Measurements from ENCODE around the gene CAMK2G.

Gene CAMK2G

GRCh38 chr10:73915206-73915851 lies 41.0 kb upstream of the CAMK2G start:
- FAIRE-seq (no peak), DNase-seq (ENCODE audit: insufficient read length, low spot score) (no peak)
- no peak for TF ChIP-seq CTCF (IDR thresholded peaks at IDR 0.05; ENCODE audit: insufficient read depth, missing control alignments)

GRCh38 chr10:73914036-73914435 lies 39.7 kb upstream of the CAMK2G start:
- DNase-seq (ENCODE audit: insufficient read length, low spot score) (no peak), FAIRE-seq (no peak)
- no peak for TF ChIP-seq CTCF (IDR thresholded peaks at IDR 0.05; ENCODE audit: insufficient read depth, missing control alignments)

DNA sequence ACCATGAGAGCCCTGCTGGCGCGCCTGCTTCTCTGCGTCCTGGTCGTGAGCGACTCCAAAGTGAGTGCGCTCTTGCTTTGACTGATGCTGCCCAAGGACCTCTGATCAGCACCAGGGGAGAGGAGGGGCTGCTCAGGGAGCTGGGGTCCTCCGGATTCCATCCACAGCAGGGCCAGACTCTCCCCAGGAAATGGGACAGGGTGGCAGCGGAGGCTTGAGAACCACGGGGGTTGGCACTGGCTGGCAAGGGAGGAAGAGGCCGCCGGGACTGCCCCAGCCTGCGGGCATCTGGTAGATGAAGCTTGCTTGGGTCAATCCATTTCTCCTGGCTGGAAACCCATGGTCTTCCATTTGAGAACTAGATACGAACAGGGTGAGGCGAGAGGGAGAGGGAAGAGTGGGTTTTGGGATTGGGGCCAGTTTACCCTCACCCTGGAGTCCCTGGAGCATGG lies 37.2 kb upstream of the CAMK2G start:
- TF ChIP-seq CTCF (IDR thresholded peaks at IDR 0.05; ENCODE audit: insufficient read depth, missing control alignments), result no peak
- DNase-seq (ENCODE audit: insufficient read length, low spot score) (no peak), FAIRE-seq (no peak)

GRCh38 chr10:73910764-73911552 lies 36.6 kb upstream of the CAMK2G start, which contains the start of gene PLAU:
Gene PLAU (plus strand): TSS chr10:73911132. CDS start chr10:73911556, 424 bp downstream.
- TF ChIP-seq CTCF (IDR thresholded peaks at IDR 0.05; ENCODE audit: insufficient read depth, missing control alignments), result no peak
- no peak for DNase-seq (ENCODE audit: insufficient read length, low spot score)
- no peak for FAIRE-seq

DNA sequence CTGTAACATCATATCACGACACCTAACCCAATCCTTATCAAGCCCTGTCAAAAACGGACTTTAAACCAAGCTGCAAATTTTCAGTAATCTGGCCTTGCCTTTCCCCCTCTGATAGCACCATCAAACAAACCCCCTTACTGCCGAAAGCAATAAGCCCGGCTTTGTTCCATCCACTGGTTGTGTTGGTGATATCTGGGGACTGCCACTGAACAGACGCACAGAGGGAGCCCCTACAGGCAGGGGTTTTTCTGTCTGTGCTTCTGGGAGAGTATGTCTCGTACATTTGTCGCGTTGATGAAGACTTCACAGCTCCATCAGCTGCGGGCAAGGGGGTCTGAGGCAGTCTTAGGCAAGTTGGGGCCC lies 36.0 kb upstream of the CAMK2G start:
- no peak for FAIRE-seq
- no peak for TF ChIP-seq CTCF (IDR thresholded peaks at IDR 0.05; ENCODE audit: insufficient read depth, missing control alignments)
- DNase-seq (ENCODE audit: insufficient read length, low spot score), result no peak

DNA sequence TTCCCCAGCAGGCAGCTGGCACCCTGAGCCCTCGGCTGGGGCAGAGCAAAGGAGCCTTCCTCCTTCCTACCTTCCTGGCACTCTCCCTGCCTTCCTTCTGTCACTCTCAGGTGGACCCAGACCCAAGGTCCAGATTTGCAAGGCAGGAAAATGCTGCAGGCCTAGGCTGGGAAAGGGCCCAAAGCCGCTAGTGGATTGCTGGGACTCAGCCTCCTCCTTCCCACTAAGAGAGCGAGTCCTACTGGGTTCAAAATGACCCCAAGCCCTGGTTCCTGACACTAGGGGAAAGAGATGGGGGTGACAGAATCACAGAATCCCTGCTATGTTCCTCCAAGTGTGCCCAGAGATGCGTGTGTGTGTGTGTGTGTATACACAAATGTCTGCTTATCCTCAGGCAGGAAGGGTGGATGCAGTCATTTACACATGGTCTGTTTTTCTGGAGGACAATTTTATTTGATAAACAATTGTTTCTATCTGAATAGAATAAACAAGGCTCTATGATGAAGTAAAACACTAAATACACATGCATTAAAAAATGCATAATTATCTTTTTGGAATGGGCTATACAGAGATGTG lies 35.3 kb upstream of the CAMK2G start:
- no peak for TF ChIP-seq CTCF (IDR thresholded peaks at IDR 0.05; ENCODE audit: insufficient read depth, missing control alignments)
- FAIRE-seq (no peak), DNase-seq (ENCODE audit: insufficient read length, low spot score) (no peak)
